BJ (cell line): Measurements from ENCODE around the gene RFC3. TPM values are rescaled to one million over a fixed set of nuclear protein-coding genes. Genes with fewer than 3 reads are reported as not detected.

Experiments
- CTCF ChIA-PET: fragments of 350-600 bp; formaldehyde crosslinking; extraction: SDS; loops from one replicate; lab custom pipeline; 2021; ENCODE audit warnings: antibody characterized with exemption, inconsistent platforms; lab: Yijun Ruan, JAX
- POLR2A ChIA-PET: fragments of 300-600 bp; sonication (Branson Sonifier 250); formaldehyde crosslinking; extraction: SDS; loops from one replicate; lab custom pipeline; 2021; ENCODE audit warnings: antibody characterized with exemption; lab: Charles Lee
- DNase-seq: peaks from one replicate; pipeline ENCODE4 v3.0.0-alpha.2; 2011; ENCODE audit warnings: low read depth
- H3K27me3 ChIP-seq: 2 replicates; pipeline ENCODE4 v1.6.0; 2011; ENCODE audit warnings: low read length; ENCODE audit not compliant: control insufficient read depth, insufficient read depth
- H3K36me3 ChIP-seq: 2 replicates; pipeline ENCODE4 v1.5.1; 2011; ENCODE audit warnings: low read length; ENCODE audit not compliant: control insufficient read depth, insufficient read depth
- H3K4me3 ChIP-seq: 2 replicates; pipeline ENCODE4 v1.5.1; 2011; ENCODE audit warnings: low read depth, mild to moderate bottlenecking, control low read depth, low read length
- CTCF ChIP-seq: IDR thresholded peaks from 2 replicates; pipeline ENCODE4 v1.5.1; 2011; ENCODE audit warnings: low read depth, mild to moderate bottlenecking, control low read depth, inconsistent platforms, low read length, moderate library complexity; ENCODE audit not compliant: insufficient read depth
- polyA plus RNA-seq: library from polyadenylated mRNA; depleted of rRNA; stranded (reverse); fragments of >200 nt; gene quantifications from 2 replicates; pipeline ENCODE4 v1.2.3, GENCODE V29; 2011

Gene RFC3
- polyA plus RNA-seq, 1 experiment, result 4.6 TPM

GRCh38 chr13:33825083-33825482, 7.1 kb downstream of the RFC3 start:
- Histone ChIP-seq H3K27me3 (no peaks in the 10 kb centered on the region), H3K4me3 (no peak overlapping the region), H3K36me3 (peaks cover 2% of the 10 kb centered on the region; the same call in 1 of the 2 replicates)
- ChIA-PET CTCF (no interaction called here), POLR2A (no interaction called here)
- no peak for TF ChIP-seq CTCF
- DNase-seq, result no peak

GRCh38 chr13:33827139-33827538, 9.2 kb downstream of the RFC3 start:
- CTCF ChIA-PET, result interaction anchor here (1.7 kb wide), 1 partner anchor 7 kb away, joined by 4 read pairs; no protein-coding TSS in a partner anchor
- DNase-seq, result no peak
- POLR2A ChIA-PET, result no interaction called here
- Histone ChIP-seq H3K27me3 (no peaks in the 10 kb centered on the region), H3K36me3 (peaks cover 2% of the 10 kb centered on the region; the same call in 1 of the 2 replicates), H3K4me3 (no peak overlapping the region)
- TF ChIP-seq CTCF, result no peak

GRCh38 chr13:33828431-33829129, 10.6 kb downstream of the RFC3 start:
- no peak for TF ChIP-seq CTCF
- ChIA-PET POLR2A (no interaction called here), CTCF (interaction anchor here (1.7 kb wide), 1 partner anchor 9 kb away, joined by 4 read pairs; no protein-coding TSS in a partner anchor)
- no peak overlapping the region for H3K4me3 ChIP-seq
- peaks cover 2% of the 10 kb centered on the region; the same call in 1 of the 2 replicates for H3K36me3 ChIP-seq
- H3K27me3 ChIP-seq, result no peaks in the 10 kb centered on the region
- DNase-seq, result no peak

- no peaks in the 10 kb centered on the region for H3K27me3 ChIP-seq
- H3K4me3 ChIP-seq, result no peak overlapping the region
- TF ChIP-seq CTCF, result no peak
- ChIA-PET CTCF (interaction anchor here (1.1 kb wide), 1 partner anchor 11 kb away, joined by 3 read pairs; no protein-coding TSS in a partner anchor), POLR2A (no interaction called here)
- H3K36me3 ChIP-seq, result peaks cover 2% of the 10 kb centered on the region
- DNase-seq, result no peak
Measured at GRCh38 chr13:33832872-33833271, 14.9 kb downstream of the RFC3 start.

GRCh38 chr13:33838647-33839046, 20.7 kb downstream of the RFC3 start:
- no peaks in the 10 kb centered on the region; the same call in 1 of the 2 replicates for H3K36me3 ChIP-seq
- no peaks in the 10 kb centered on the region for H3K27me3 ChIP-seq
- TF ChIP-seq CTCF, result no peak
- ChIA-PET POLR2A (no interaction called here), CTCF (no interaction called here)
- H3K4me3 ChIP-seq, result no peak overlapping the region
- DNase-seq, result no peak
